Right forelimb (tissue), 1 donor: Measurements from ENCODE around the gene ARSK.

ENCODE experiments used
- DNase-seq: peaks from one replicate; pipeline ENCODE4 v3.0.0-alpha.2; 2018

Gene ARSK

GRCh38 chr5:95652849-95653248, 97.9 kb downstream of the ARSK start:
- no peak for DNase-seq

GRCh38 chr5:95654196-95654595, 99.3 kb downstream of the ARSK start:
- no peak for DNase-seq
